Measurements from ENCODE around the gene SNX5.

The SNX5 gene

GRCh38 chr20:17938871-17939619 is 29.5 kb downstream of the SNX5 start:
- no peak overlapping the region for H3K27ac ChIP-seq (ENCODE audit: low read length)
- H2AFZ ChIP-seq (ENCODE audit: low read depth, low read length) = no peak overlapping the region
- TF ChIP-seq CTCF (IDR thresholded peaks at IDR 0.05; ENCODE audit: borderline replicate concordance, extremely low read depth, low read length, poor library complexity, severe bottlenecking) = peak; percentile 83
- TF ChIP-seq EZH2 (IDR thresholded peaks at IDR 0.05; ENCODE audit: borderline replicate concordance, low read depth, low read length, severe bottlenecking) = no peak
- no peaks in the 10 kb centered on the region for H3K9me3 ChIP-seq (ENCODE audit: insufficient read depth, low read length, severe bottlenecking)
- no peaks in the 10 kb centered on the region for H3K79me2 ChIP-seq (ENCODE audit: insufficient read depth, low read length)
- peaks cover 39% of the 10 kb centered on the region for H3K36me3 ChIP-seq (ENCODE audit: insufficient read depth, low read length)
- no peak overlapping the region for H3K4me2 ChIP-seq (ENCODE audit: insufficient read depth, low read length)
- no peaks in the 10 kb centered on the region for H3K27me3 ChIP-seq (ENCODE audit: insufficient read depth, low read length, poor library complexity)
- H3K4me3 ChIP-seq (ENCODE audit: low read depth in 1 of 2, low read length in 2 of 2) = no peak overlapping the region
- no peak overlapping the region for H3K9ac ChIP-seq (ENCODE audit: low read depth, low read length)
- ATAC-seq (ENCODE audit: insufficient read depth, low read depth) (peak; percentile 83), DNase-seq (peak; percentile 75)
- no peaks in the 10 kb centered on the region for H3K4me1 ChIP-seq (ENCODE audit: insufficient read depth, low read length)
- peaks cover 46% of the 10 kb centered on the region for H4K20me1 ChIP-seq (ENCODE audit: insufficient read depth, low read length)

- TF ChIP-seq CTCF (IDR thresholded peaks at IDR 0.05; ENCODE audit: borderline replicate concordance, extremely low read depth, low read length, poor library complexity, severe bottlenecking) = no peak
- no peak for TF ChIP-seq EZH2 (IDR thresholded peaks at IDR 0.05; ENCODE audit: borderline replicate concordance, low read depth, low read length, severe bottlenecking)
- no peaks in the 10 kb centered on the region for H3K79me2 ChIP-seq (ENCODE audit: insufficient read depth, low read length)
- H3K27ac ChIP-seq (ENCODE audit: low read length) = no peak overlapping the region
- H3K27me3 ChIP-seq (ENCODE audit: insufficient read depth, low read length, poor library complexity) = no peaks in the 10 kb centered on the region
- ATAC-seq (ENCODE audit: insufficient read depth, low read depth) (no peak), DNase-seq (no peak)
- H3K4me3 ChIP-seq (ENCODE audit: low read depth in 1 of 2, low read length in 2 of 2) = no peak overlapping the region
- no peak overlapping the region for H3K9ac ChIP-seq (ENCODE audit: low read depth, low read length)
- H3K4me1 ChIP-seq (ENCODE audit: insufficient read depth, low read length) = no peaks in the 10 kb centered on the region
- peaks cover 34% of the 10 kb centered on the region for H4K20me1 ChIP-seq (ENCODE audit: insufficient read depth, low read length)
- H3K4me2 ChIP-seq (ENCODE audit: insufficient read depth, low read length) = no peak overlapping the region
- no peaks in the 10 kb centered on the region for H3K9me3 ChIP-seq (ENCODE audit: insufficient read depth, low read length, severe bottlenecking)
- peaks cover 19% of the 10 kb centered on the region; the same call in 1 of the 2 replicates for H3K36me3 ChIP-seq (ENCODE audit: insufficient read depth, low read length)
- H2AFZ ChIP-seq (ENCODE audit: low read depth, low read length) = no peak overlapping the region
Measured at GRCh38 chr20:17936761-17937732, 31.5 kb downstream of the SNX5 start.

GRCh38 chr20:17936286-17936760 is 32.3 kb downstream of the SNX5 start:
- Histone ChIP-seq H4K20me1 (ENCODE audit: insufficient read depth, low read length) (peaks cover 28% of the 10 kb centered on the region), H3K4me3 (ENCODE audit: low read depth in 1 of 2, low read length in 2 of 2) (no peak overlapping the region), H3K4me2 (ENCODE audit: insufficient read depth, low read length) (no peak overlapping the region), H3K27me3 (ENCODE audit: insufficient read depth, low read length, poor library complexity) (no peaks in the 10 kb centered on the region), H3K79me2 (ENCODE audit: insufficient read depth, low read length) (no peaks in the 10 kb centered on the region), H2AFZ (ENCODE audit: low read depth, low read length) (no peak overlapping the region), H3K9me3 (ENCODE audit: insufficient read depth, low read length, severe bottlenecking) (no peaks in the 10 kb centered on the region), H3K9ac (ENCODE audit: low read depth, low read length) (no peak overlapping the region), H3K27ac (ENCODE audit: low read length) (no peak overlapping the region), H3K4me1 (ENCODE audit: insufficient read depth, low read length) (no peaks in the 10 kb centered on the region), H3K36me3 (ENCODE audit: insufficient read depth, low read length) (peaks cover 12% of the 10 kb centered on the region; the same call in 1 of the 2 replicates)
- TF ChIP-seq CTCF (IDR thresholded peaks at IDR 0.05; ENCODE audit: borderline replicate concordance, extremely low read depth, low read length, poor library complexity, severe bottlenecking) = no peak
- no peak for TF ChIP-seq EZH2 (IDR thresholded peaks at IDR 0.05; ENCODE audit: borderline replicate concordance, low read depth, low read length, severe bottlenecking)
- no peak for DNase-seq
- no peak for ATAC-seq (ENCODE audit: insufficient read depth, low read depth)

Data from DND-41 (cell line).